Measurements from ENCODE around the gene STRA8.

DNA sequence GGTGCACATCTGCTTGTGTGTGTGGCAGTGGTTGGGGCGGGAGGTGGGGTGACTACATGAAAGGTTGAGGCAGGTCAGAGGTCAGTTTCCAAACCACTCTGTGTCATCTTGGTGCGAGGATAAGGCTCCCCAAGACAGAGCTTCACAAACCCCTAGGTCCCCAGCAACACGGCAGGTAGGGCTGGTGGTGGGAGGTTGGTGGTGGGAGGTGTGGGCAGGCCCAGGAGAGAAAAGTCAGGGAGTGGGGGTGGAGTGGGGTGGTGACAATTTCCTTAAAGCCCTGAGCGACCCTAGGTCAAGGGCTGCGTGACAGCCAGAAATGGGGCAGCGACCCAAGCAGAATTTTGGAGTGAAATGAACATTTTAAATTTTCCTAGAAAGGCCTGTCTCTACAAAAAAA, 1.6 kb upstream of the STRA8 start:
- TF ChIP-seq, protein P1, sequence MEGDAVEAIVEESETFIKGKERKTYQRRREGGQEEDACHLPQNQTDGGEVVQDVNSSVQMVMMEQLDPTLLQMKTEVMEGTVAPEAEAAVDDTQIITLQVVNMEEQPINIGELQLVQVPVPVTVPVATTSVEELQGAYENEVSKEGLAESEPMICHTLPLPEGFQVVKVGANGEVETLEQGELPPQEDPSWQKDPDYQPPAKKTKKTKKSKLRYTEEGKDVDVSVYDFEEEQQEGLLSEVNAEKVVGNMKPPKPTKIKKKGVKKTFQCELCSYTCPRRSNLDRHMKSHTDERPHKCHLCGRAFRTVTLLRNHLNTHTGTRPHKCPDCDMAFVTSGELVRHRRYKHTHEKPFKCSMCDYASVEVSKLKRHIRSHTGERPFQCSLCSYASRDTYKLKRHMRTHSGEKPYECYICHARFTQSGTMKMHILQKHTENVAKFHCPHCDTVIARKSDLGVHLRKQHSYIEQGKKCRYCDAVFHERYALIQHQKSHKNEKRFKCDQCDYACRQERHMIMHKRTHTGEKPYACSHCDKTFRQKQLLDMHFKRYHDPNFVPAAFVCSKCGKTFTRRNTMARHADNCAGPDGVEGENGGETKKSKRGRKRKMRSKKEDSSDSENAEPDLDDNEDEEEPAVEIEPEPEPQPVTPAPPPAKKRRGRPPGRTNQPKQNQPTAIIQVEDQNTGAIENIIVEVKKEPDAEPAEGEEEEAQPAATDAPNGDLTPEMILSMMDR (IDR thresholded peaks at IDR 0.05), result no peak
- no peak for TF ChIP-seq POLR2A (IDR thresholded peaks at IDR 0.05)
